A549 (cell line): ENCODE data around the gene CNTN1. TPM values are rescaled to one million over a fixed set of nuclear protein-coding genes. Genes with fewer than 3 reads are reported as not detected.

Experiments
- ATAC-seq, 2 experiments: fragments of 200-7000 bp in 1 of 2; fragments of >200 bp in 1 of 2; cut with Nextera tagmentation in 1 of 2; cut with Tn5 transposase in 1 of 2; 3 replicates each; pipeline versions ENCODE4 v1.8.0 to v1.9.1; 2018 to 2020; ENCODE audit warnings: mild to moderate bottlenecking in 1 of 2, moderate library complexity in 1 of 2
- CTCF ChIA-PET: fragments of 300-600 bp; sonication (Branson Sonifier 250); formaldehyde crosslinking; extraction: SDS; loops from one replicate; lab custom pipeline; 2021; ENCODE audit warnings: antibody characterized with exemption, inconsistent platforms; lab: Yijun Ruan, JAX
- POLR2A ChIA-PET: fragments of 350-600 bp; formaldehyde crosslinking; extraction: SDS; loops from one replicate; lab custom pipeline; 2021; ENCODE audit warnings: antibody characterized with exemption, inconsistent platforms; lab: Yijun Ruan, JAX
- DNase-seq, 2 experiments: peaks; one replicate each; pipeline versions ENCODE4 v3.0.0 to v3.0.0-alpha.2; 2011 to 2016; ENCODE audit warnings: low read depth in 1 of 2, low spot score in 1 of 2
- FAIRE-seq: peaks from 2 replicates; lab custom pipeline; 2011; peaks lifted over from hg19 to GRCh38; lab: Jason Lieb, UNC
- H3K27ac ChIP-seq, 2 experiments: fragments of >200 bp; sonication (Bioruptor Twin); formaldehyde crosslinking; 3 replicates each; pipeline ENCODE4 v1.5.1; 2016 to 2017
- H3K4me1 ChIP-seq: fragments of >200 bp; sonication (Bioruptor Twin); formaldehyde crosslinking; 3 replicates; pipeline ENCODE4 v1.6.1; 2016
- H3K4me2 ChIP-seq: fragments of >200 bp; sonication (Bioruptor Twin); formaldehyde crosslinking; 3 replicates; pipeline ENCODE4 v1.6.1; 2016
- H3K4me3 ChIP-seq: fragments of >200 bp; sonication (Bioruptor Twin); formaldehyde crosslinking; 3 replicates; pipeline ENCODE4 v1.5.1; 2016
- H3K9me3 ChIP-seq: fragments of >200 bp; sonication (Bioruptor Twin); formaldehyde crosslinking; 3 replicates; pipeline ENCODE4 v1.6.1; 2016
- ATOH8 ChIP-seq: fragments of 250-450 bp; sonication (Bioruptor Pico); IDR thresholded peaks from 2 replicates; pipeline ENCODE4 v1.5.0; 2020; ENCODE audit warnings: low read depth, mild to moderate bottlenecking, moderate library complexity
- BCL3 ChIP-seq: fragments of >200 bp; sonication (Bioruptor Twin); formaldehyde crosslinking; IDR thresholded peaks from 3 replicates; pipeline ENCODE4 v1.6.1; 2016
- CEBPB ChIP-seq, 2 experiments: fragments of >200 bp in 1 of 2; sonication (Bioruptor Twin) in 1 of 2; formaldehyde crosslinking in 1 of 2; IDR thresholded peaks; 2 replicates each; pipeline ENCODE4 v1.6.1; 2012 to 2016
- EHMT2 ChIP-seq: fragments of 200-600 bp; sonication (generic); IDR thresholded peaks from 2 replicates; pipeline ENCODE4 v1.6.1; 2016; ENCODE audit warnings: antibody characterized with exemption, low read depth, mild to moderate bottlenecking, moderate library complexity
- EP300 ChIP-seq, 2 experiments: fragments of >200 bp; sonication (Bioruptor Twin); formaldehyde crosslinking; IDR thresholded peaks; 2 replicates in 1 of 2; 3 replicates in 1 of 2; pipeline ENCODE4 v1.6.1; 2016 to 2017
- ESRRA ChIP-seq: fragments of 150-350 bp; IDR thresholded peaks from 2 replicates; pipeline ENCODE4 v1.6.1; 2014; ENCODE audit warnings: mild to moderate bottlenecking, low read length, borderline replicate concordance
- FOSB ChIP-seq: fragments of 250-450 bp; sonication (Bioruptor Pico); IDR thresholded peaks from 2 replicates; pipeline ENCODE4 v1.5.0; 2020; ENCODE audit warnings: mild to moderate bottlenecking, moderate library complexity
- FOSL2 ChIP-seq, 2 experiments: fragments of 450-650 bp in 1 of 2; fragments of >200 bp in 1 of 2; sonication (Bioruptor Twin) in 1 of 2; formaldehyde crosslinking; IDR thresholded peaks; 2 replicates each; pipeline versions ENCODE4 v1.5.0 to v1.6.1; 2016 to 2020; ENCODE audit warnings: mild to moderate bottlenecking in 1 of 2, moderate library complexity in 1 of 2
- HMGXB4 ChIP-seq: fragments of 250-450 bp; sonication (Bioruptor Pico); IDR thresholded peaks from 2 replicates; pipeline ENCODE4 v1.5.0; 2021; ENCODE audit warnings: mild to moderate bottlenecking, moderate library complexity, borderline replicate concordance
- JUN ChIP-seq, 2 experiments: fragments of >200 bp; sonication (Bioruptor Twin); formaldehyde crosslinking; IDR thresholded peaks; 2 replicates in 1 of 2; 3 replicates in 1 of 2; pipeline ENCODE4 v1.6.1; 2016 to 2017
- JUNB ChIP-seq: fragments of >200 bp; sonication (Bioruptor Twin); formaldehyde crosslinking; IDR thresholded peaks from 2 replicates; pipeline ENCODE4 v1.6.1; 2016
- MAX ChIP-seq: IDR thresholded peaks from 2 replicates; pipeline ENCODE4 v1.6.1; 2012
- NFE2L2 ChIP-seq: fragments of 150-350 bp; conservative IDR thresholded peaks from 2 replicates; pipeline ENCODE4 v1.6.1; 2014; ENCODE audit warnings: low read length
- NPAS2 ChIP-seq: fragments of 250-450 bp; sonication (Bioruptor Pico); IDR thresholded peaks from 2 replicates; pipeline ENCODE4 v1.8.0; 2022; ENCODE audit warnings: mild to moderate bottlenecking, moderate library complexity, borderline replicate concordance
- NR3C1 ChIP-seq: fragments of >200 bp; sonication (Bioruptor Twin); formaldehyde crosslinking; IDR thresholded peaks from 3 replicates; pipeline ENCODE4 v1.6.1; 2017
- SMC3 ChIP-seq: fragments of >200 bp; sonication (Bioruptor Twin); formaldehyde crosslinking; IDR thresholded peaks from 3 replicates; pipeline ENCODE4 v1.6.1; 2018; ENCODE audit warnings: inconsistent platforms
- WGBS: methylation state at CpG from one replicate; pipeline ENCODE4 v1.1.6; 2017; ENCODE audit errors: missing lambda C conversion rate; 5-methylcytosine and 5-hydroxymethylcytosine counted together
- polyA plus RNA-seq, 4 experiments: library from polyadenylated mRNA; depleted of rRNA in 3 of 4; stranded (reverse); fragments of >200 nt; fragmentation: RNase III in 1 of 4; extraction: RNeasy Plus Mini Kit Qiagen cat#74134 plus additional on column Dnase treatment in 1 of 4; gene quantifications; 2 replicates in 3 of 4; 3 replicates in 1 of 4; pipeline ENCODE4 v1.2.3, GENCODE V29; 2011 to 2017

Gene CNTN1
- polyA plus RNA-seq, 2 of the 4 experiments (the other 2 are of a cell fraction), result 69.7 to 175 TPM

- ChIA-PET POLR2A (interaction anchor here (0.5 kb wide), 1 partner anchor 14 kb away, joined by 4 read pairs; no protein-coding TSS in a partner anchor), CTCF (interaction anchor here (1.3 kb wide), 1 partner anchor 23 kb away, joined by 3 read pairs; no protein-coding TSS in a partner anchor)
- FAIRE-seq (no peak), DNase-seq (peak; percentile 77 to 86), ATAC-seq (peak; percentile 70 to 76)
- Histone ChIP-seq H3K4me1 (peaks cover 60% of the 10 kb centered on the region), H3K4me3 (peak overlapping the region; percentile 91), H3K4me2 (peak overlapping the region; percentile 80), H3K9me3 (no peaks in the 10 kb centered on the region), H3K27ac (peak overlapping the region; percentile 75 to 93)
- TF ChIP-seq CEBPB (IDR thresholded peaks at IDR 0.05) (no peak), ATOH8 (no peak), MAX (peak; percentile 50), NR3C1 (no peak), BCL3 (no peak)
- 2% methylated on average over 21 of the region's 24 CpGs for WGBS
Measured at GRCh38 chr12:40693207-40693821, 1.1 kb downstream of the CNTN1 start.

GRCh38 chr12:40697566-40698259, 5.5 kb downstream of the CNTN1 start:
- Histone ChIP-seq H3K9me3 (no peaks in the 10 kb centered on the region), H3K4me1 (peaks cover 50% of the 10 kb centered on the region), H3K27ac (peak overlapping the region; percentile 80 to 82), H3K4me2 (peak overlapping the region; percentile 75), H3K4me3 (peak overlapping the region; percentile 30)
- TF ChIP-seq HMGXB4 (no peak), EP300 (IDR thresholded peaks at IDR 0.05) (no peak), JUN (IDR thresholded peaks at IDR 0.05) (peak in 1 of 2 experiments; percentile 53; a peak in 1 of 5 replicates), SMC3 (no peak), CEBPB (IDR thresholded peaks at IDR 0.05) (peak; percentile 54 to 75; a peak in 3 of 4 replicates), NFE2L2 (no peak), JUNB (peak; percentile 47; the same call in 1 of the 2 replicates), FOSB (no peak; the same call in 1 of the 2 replicates), MAX (peak; percentile 31; the same call in 1 of the 2 replicates), FOSL2 (IDR thresholded peaks at IDR 0.05) (0 out of 2 replicates have a peak, but pooled peaks have one; percentile 19), FOSL2 (CRISPR knock-in tag; IDR thresholded peaks at IDR 0.05) (peak; percentile 78)
- 7% methylated on average over 6 of the region's 6 CpGs for WGBS
- ATAC-seq, result peak; percentile 68 to 71
- CTCF ChIA-PET, result no interaction called here
- peak in 1 of 2 experiments; percentile 63 for DNase-seq
- peak; percentile 89 for FAIRE-seq
- POLR2A ChIA-PET, result no interaction called here

GRCh38 chr12:40701756-40702155, 9.5 kb downstream of the CNTN1 start:
- no peak overlapping the region for H3K27ac ChIP-seq
- ATAC-seq, result no peak
- peaks cover 45% of the 10 kb centered on the region for H3K4me1 ChIP-seq
- CTCF ChIA-PET, result no interaction called here
- no peak for FAIRE-seq
- TF ChIP-seq ESRRA (no peak), SMC3 (no peak), EHMT2 (no peak), NPAS2 (CRISPR knock-in tag) (no peak), JUN (IDR thresholded peaks at IDR 0.05) (no peak)
- POLR2A ChIA-PET, result no interaction called here
- 94% methylated on average over 4 of the region's 4 CpGs for WGBS
- no peaks in the 10 kb centered on the region for H3K9me3 ChIP-seq
- H3K4me2 ChIP-seq, result no peak overlapping the region
- H3K4me3 ChIP-seq, result no peak overlapping the region
- DNase-seq, result no peak
